ENCODE data around the gene HTT.

The HTT gene

GRCh38 chr4:3257556-3258482 lies 183.3 kb downstream of the HTT start:
- H3K9me3 ChIP-seq (ENCODE audit: control insufficient read depth, low read length): no peaks in the 10 kb centered on the region
- DNase-seq (ENCODE audit: low read depth): no peak
- peaks cover 9% of the 10 kb centered on the region for H3K27me3 ChIP-seq (replicated peaks; ENCODE audit: control insufficient read depth, insufficient read depth, low read length)
- no peak overlapping the region for H3K4me3 ChIP-seq (ENCODE audit: low read length)
- H3K9ac ChIP-seq (ENCODE audit: low read length): no peak overlapping the region
- no peaks in the 10 kb centered on the region for H3K36me3 ChIP-seq (ENCODE audit: control insufficient read depth, insufficient read depth, low read length, severe bottlenecking)
- H3K4me1 ChIP-seq (ENCODE audit: control insufficient read depth, insufficient read depth, low read length): no peaks in the 10 kb centered on the region

GRCh38 chr4:3261411-3262207 lies 187.1 kb downstream of the HTT start:
- no peak for DNase-seq (ENCODE audit: low read depth)
- no peak overlapping the region for H3K9ac ChIP-seq (ENCODE audit: low read length)
- no peaks in the 10 kb centered on the region for H3K9me3 ChIP-seq (ENCODE audit: control insufficient read depth, low read length)
- H3K4me1 ChIP-seq (ENCODE audit: control insufficient read depth, insufficient read depth, low read length): no peaks in the 10 kb centered on the region
- H3K27me3 ChIP-seq (replicated peaks; ENCODE audit: control insufficient read depth, insufficient read depth, low read length): peaks cover 24% of the 10 kb centered on the region
- no peaks in the 10 kb centered on the region for H3K36me3 ChIP-seq (ENCODE audit: control insufficient read depth, insufficient read depth, low read length, severe bottlenecking)
- H3K4me3 ChIP-seq (ENCODE audit: low read length): no peak overlapping the region

GRCh38 chr4:3262208-3263052 lies 187.9 kb downstream of the HTT start:
- Histone ChIP-seq H3K4me1 (ENCODE audit: control insufficient read depth, insufficient read depth, low read length) (no peaks in the 10 kb centered on the region), H3K9ac (ENCODE audit: low read length) (no peak overlapping the region), H3K9me3 (ENCODE audit: control insufficient read depth, low read length) (no peaks in the 10 kb centered on the region), H3K36me3 (ENCODE audit: control insufficient read depth, insufficient read depth, low read length, severe bottlenecking) (no peaks in the 10 kb centered on the region), H3K4me3 (ENCODE audit: low read length) (no peak overlapping the region), H3K27me3 (replicated peaks; ENCODE audit: control insufficient read depth, insufficient read depth, low read length) (peaks cover 24% of the 10 kb centered on the region)
- DNase-seq (ENCODE audit: low read depth): no peak

- DNase-seq (ENCODE audit: low read depth): no peak
- H3K27me3 ChIP-seq (replicated peaks; ENCODE audit: control insufficient read depth, insufficient read depth, low read length): peaks cover 26% of the 10 kb centered on the region
- H3K36me3 ChIP-seq (ENCODE audit: control insufficient read depth, insufficient read depth, low read length, severe bottlenecking): no peaks in the 10 kb centered on the region
- no peaks in the 10 kb centered on the region for H3K4me1 ChIP-seq (ENCODE audit: control insufficient read depth, insufficient read depth, low read length)
- H3K9me3 ChIP-seq (ENCODE audit: control insufficient read depth, low read length): no peaks in the 10 kb centered on the region
- no peak overlapping the region for H3K4me3 ChIP-seq (ENCODE audit: low read length)
- no peak overlapping the region for H3K9ac ChIP-seq (ENCODE audit: low read length)
Observed at GRCh38 chr4:3263053-3263875, 188.8 kb downstream of the HTT start.

GRCh38 chr4:3263876-3264193 lies 189.4 kb downstream of the HTT start:
- Histone ChIP-seq H3K9ac (ENCODE audit: low read length) (no peak overlapping the region), H3K9me3 (ENCODE audit: control insufficient read depth, low read length) (no peaks in the 10 kb centered on the region), H3K4me1 (ENCODE audit: control insufficient read depth, insufficient read depth, low read length) (no peaks in the 10 kb centered on the region), H3K27me3 (replicated peaks; ENCODE audit: control insufficient read depth, insufficient read depth, low read length) (peaks cover 32% of the 10 kb centered on the region), H3K36me3 (ENCODE audit: control insufficient read depth, insufficient read depth, low read length, severe bottlenecking) (no peaks in the 10 kb centered on the region), H3K4me3 (ENCODE audit: low read length) (no peak overlapping the region)
- no peak for DNase-seq (ENCODE audit: low read depth)

GRCh38 chr4:3266076-3266475 lies 191.6 kb downstream of the HTT start:
- Histone ChIP-seq H3K9ac (ENCODE audit: low read length) (no peak overlapping the region), H3K36me3 (ENCODE audit: control insufficient read depth, insufficient read depth, low read length, severe bottlenecking) (no peaks in the 10 kb centered on the region), H3K4me1 (ENCODE audit: control insufficient read depth, insufficient read depth, low read length) (no peaks in the 10 kb centered on the region), H3K4me3 (ENCODE audit: low read length) (no peak overlapping the region), H3K27me3 (replicated peaks; ENCODE audit: control insufficient read depth, insufficient read depth, low read length) (peaks cover 32% of the 10 kb centered on the region), H3K9me3 (ENCODE audit: control insufficient read depth, low read length) (no peaks in the 10 kb centered on the region)
- no peak for DNase-seq (ENCODE audit: low read depth)

GRCh38 chr4:3267576-3268394 lies 193.3 kb downstream of the HTT start:
- Histone ChIP-seq H3K4me1 (ENCODE audit: control insufficient read depth, insufficient read depth, low read length) (no peaks in the 10 kb centered on the region), H3K9ac (ENCODE audit: low read length) (no peak overlapping the region), H3K27me3 (replicated peaks; ENCODE audit: control insufficient read depth, insufficient read depth, low read length) (peaks cover 23% of the 10 kb centered on the region), H3K36me3 (ENCODE audit: control insufficient read depth, insufficient read depth, low read length, severe bottlenecking) (no peaks in the 10 kb centered on the region), H3K4me3 (ENCODE audit: low read length) (no peak overlapping the region), H3K9me3 (ENCODE audit: control insufficient read depth, low read length) (no peaks in the 10 kb centered on the region)
- no peak for DNase-seq (ENCODE audit: low read depth)

GRCh38 chr4:3268395-3269104 lies 194.1 kb downstream of the HTT start:
- Histone ChIP-seq H3K36me3 (ENCODE audit: control insufficient read depth, insufficient read depth, low read length, severe bottlenecking) (no peaks in the 10 kb centered on the region), H3K4me1 (ENCODE audit: control insufficient read depth, insufficient read depth, low read length) (no peaks in the 10 kb centered on the region), H3K4me3 (ENCODE audit: low read length) (no peak overlapping the region), H3K27me3 (replicated peaks; ENCODE audit: control insufficient read depth, insufficient read depth, low read length) (peaks cover 17% of the 10 kb centered on the region), H3K9me3 (ENCODE audit: control insufficient read depth, low read length) (peaks cover 4% of the 10 kb centered on the region), H3K9ac (ENCODE audit: low read length) (no peak overlapping the region)
- no peak for DNase-seq (ENCODE audit: low read depth)

GRCh38 chr4:3269105-3269927 lies 194.8 kb downstream of the HTT start:
- Histone ChIP-seq H3K4me3 (ENCODE audit: low read length) (no peak overlapping the region), H3K4me1 (ENCODE audit: control insufficient read depth, insufficient read depth, low read length) (no peaks in the 10 kb centered on the region), H3K36me3 (ENCODE audit: control insufficient read depth, insufficient read depth, low read length, severe bottlenecking) (no peaks in the 10 kb centered on the region), H3K9ac (ENCODE audit: low read length) (no peak overlapping the region), H3K27me3 (replicated peaks; ENCODE audit: control insufficient read depth, insufficient read depth, low read length) (peaks cover 17% of the 10 kb centered on the region), H3K9me3 (ENCODE audit: control insufficient read depth, low read length) (peaks cover 4% of the 10 kb centered on the region)
- DNase-seq (ENCODE audit: low read depth): no peak
